BJ (cell line): ENCODE results near the gene ZNF618. TPM values are rescaled to one million over a fixed set of nuclear protein-coding genes. Genes with fewer than 3 reads are reported as not detected.

Experiments
- CTCF ChIA-PET: fragments of 350-600 bp; formaldehyde crosslinking; extraction: SDS; loops from one replicate; lab custom pipeline; 2021; ENCODE audit warnings: antibody characterized with exemption, inconsistent platforms; lab: Yijun Ruan, JAX
- POLR2A ChIA-PET: fragments of 300-600 bp; sonication (Branson Sonifier 250); formaldehyde crosslinking; extraction: SDS; loops from one replicate; lab custom pipeline; 2021; ENCODE audit warnings: antibody characterized with exemption; lab: Charles Lee
- DNase-seq: peaks from one replicate; pipeline ENCODE4 v3.0.0-alpha.2; 2011; ENCODE audit warnings: low read depth
- H3K27me3 ChIP-seq: 2 replicates; pipeline ENCODE4 v1.6.0; 2011; ENCODE audit warnings: low read length; ENCODE audit not compliant: control insufficient read depth, insufficient read depth
- H3K36me3 ChIP-seq: 2 replicates; pipeline ENCODE4 v1.5.1; 2011; ENCODE audit warnings: low read length; ENCODE audit not compliant: control insufficient read depth, insufficient read depth
- H3K4me3 ChIP-seq: 2 replicates; pipeline ENCODE4 v1.5.1; 2011; ENCODE audit warnings: low read depth, mild to moderate bottlenecking, control low read depth, low read length
- polyA plus RNA-seq: library from polyadenylated mRNA; depleted of rRNA; stranded (reverse); fragments of >200 nt; gene quantifications from 2 replicates; pipeline ENCODE4 v1.2.3, GENCODE V29; 2011
- TF ChIP-seq, protein P1 (sequence below): IDR thresholded peaks from 2 replicates; pipeline ENCODE4 v1.5.1; 2011; ENCODE audit warnings: low read depth, mild to moderate bottlenecking, control low read depth, inconsistent platforms, low read length, moderate library complexity; ENCODE audit not compliant: insufficient read depth

Gene ZNF618
- polyA plus RNA-seq, 1 experiment = 5.4 TPM

GRCh38 chr9:113907282-113907681 lies 31.2 kb downstream of the ZNF618 start:
- Histone ChIP-seq H3K4me3 (no peak overlapping the region), H3K36me3 (no peaks in the 10 kb centered on the region), H3K27me3 (no peaks in the 10 kb centered on the region)
- POLR2A ChIA-PET = no interaction called here
- CTCF ChIA-PET = no interaction called here
- DNase-seq = no peak
- TF ChIP-seq, protein P1, sequence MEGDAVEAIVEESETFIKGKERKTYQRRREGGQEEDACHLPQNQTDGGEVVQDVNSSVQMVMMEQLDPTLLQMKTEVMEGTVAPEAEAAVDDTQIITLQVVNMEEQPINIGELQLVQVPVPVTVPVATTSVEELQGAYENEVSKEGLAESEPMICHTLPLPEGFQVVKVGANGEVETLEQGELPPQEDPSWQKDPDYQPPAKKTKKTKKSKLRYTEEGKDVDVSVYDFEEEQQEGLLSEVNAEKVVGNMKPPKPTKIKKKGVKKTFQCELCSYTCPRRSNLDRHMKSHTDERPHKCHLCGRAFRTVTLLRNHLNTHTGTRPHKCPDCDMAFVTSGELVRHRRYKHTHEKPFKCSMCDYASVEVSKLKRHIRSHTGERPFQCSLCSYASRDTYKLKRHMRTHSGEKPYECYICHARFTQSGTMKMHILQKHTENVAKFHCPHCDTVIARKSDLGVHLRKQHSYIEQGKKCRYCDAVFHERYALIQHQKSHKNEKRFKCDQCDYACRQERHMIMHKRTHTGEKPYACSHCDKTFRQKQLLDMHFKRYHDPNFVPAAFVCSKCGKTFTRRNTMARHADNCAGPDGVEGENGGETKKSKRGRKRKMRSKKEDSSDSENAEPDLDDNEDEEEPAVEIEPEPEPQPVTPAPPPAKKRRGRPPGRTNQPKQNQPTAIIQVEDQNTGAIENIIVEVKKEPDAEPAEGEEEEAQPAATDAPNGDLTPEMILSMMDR = no peak

DNA sequence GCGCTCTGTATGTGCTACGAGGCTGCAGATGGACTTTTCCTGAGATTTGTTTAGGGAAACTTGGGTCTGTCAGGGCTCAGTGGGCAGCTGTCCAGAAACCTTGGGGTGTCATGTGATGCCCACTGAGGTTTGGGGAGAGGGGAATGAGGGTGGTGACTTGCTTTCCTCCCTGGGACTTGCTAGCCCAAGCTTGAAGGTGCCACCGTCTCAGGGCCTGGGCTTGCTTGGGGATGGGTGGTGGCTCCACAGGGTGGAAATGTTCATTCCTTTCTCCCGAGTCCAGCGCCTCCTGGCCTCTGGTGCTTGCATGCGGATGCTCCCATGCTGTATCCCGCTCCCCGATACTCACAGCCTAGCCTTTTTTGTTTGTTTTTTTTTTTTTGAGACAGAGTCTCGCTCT lies 33.3 kb downstream of the ZNF618 start:
- ChIA-PET POLR2A (no interaction called here), CTCF (no interaction called here)
- Histone ChIP-seq H3K36me3 (no peaks in the 10 kb centered on the region; the same call in 1 of the 2 replicates), H3K27me3 (no peaks in the 10 kb centered on the region), H3K4me3 (no peak overlapping the region)
- no peak for DNase-seq
- TF ChIP-seq, protein P1 = no peak

DNA sequence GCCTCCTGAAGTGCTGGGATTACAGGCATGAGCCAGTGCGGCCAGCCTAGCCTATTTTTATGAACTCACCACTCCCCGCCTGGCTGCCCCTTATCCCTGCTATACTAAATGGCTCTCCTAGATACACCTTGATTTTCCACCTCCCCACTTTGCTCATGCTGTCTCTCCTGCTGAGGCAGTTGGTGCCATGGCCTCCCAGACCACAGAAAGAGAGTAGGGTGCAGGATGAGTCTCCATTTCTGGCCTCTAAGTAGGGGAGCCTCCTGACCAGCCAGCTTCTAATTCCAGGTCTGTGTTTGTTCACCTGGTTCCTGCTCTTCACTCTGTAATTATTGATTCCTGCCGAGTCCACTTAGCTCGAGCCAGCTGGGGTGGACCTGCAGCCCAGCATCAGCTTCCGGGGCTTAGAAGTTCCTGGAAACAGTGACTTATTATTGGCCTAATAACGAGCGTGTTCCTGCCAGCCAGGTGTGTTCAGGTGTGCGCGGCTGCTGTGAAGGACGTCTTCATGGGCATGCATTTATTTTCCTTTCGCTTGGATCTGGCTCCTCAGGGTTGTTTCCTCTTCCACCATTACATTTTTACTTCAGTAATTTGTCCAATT lies 34.0 kb downstream of the ZNF618 start:
- TF ChIP-seq, protein P1 = no peak
- DNase-seq = no peak
- Histone ChIP-seq H3K27me3 (no peaks in the 10 kb centered on the region), H3K4me3 (no peak overlapping the region), H3K36me3 (no peaks in the 10 kb centered on the region; the same call in 1 of the 2 replicates)
- ChIA-PET POLR2A (no interaction called here), CTCF (no interaction called here)

- TF ChIP-seq, protein P1 = no peak
- DNase-seq = no peak
- no peak overlapping the region for H3K4me3 ChIP-seq
- H3K27me3 ChIP-seq = no peaks in the 10 kb centered on the region
- CTCF ChIA-PET = interaction anchor here (1.0 kb wide), 1 partner anchor 51 kb away, joined by 4 read pairs; no protein-coding TSS in a partner anchor
- POLR2A ChIA-PET = no interaction called here
- no peaks in the 10 kb centered on the region; the same call in 1 of the 2 replicates for H3K36me3 ChIP-seq
Measured at GRCh38 chr9:113911850-113912557, 35.9 kb downstream of the ZNF618 start.

- no peak overlapping the region for H3K4me3 ChIP-seq
- H3K36me3 ChIP-seq = no peaks in the 10 kb centered on the region; the same call in 1 of the 2 replicates
- TF ChIP-seq, protein P1 = no peak
- DNase-seq = no peak
- POLR2A ChIA-PET = no interaction called here
- CTCF ChIA-PET = interaction anchor here (1.9 kb wide), 1 partner anchor 8 kb away, joined by 6 read pairs; no protein-coding TSS in a partner anchor
- no peaks in the 10 kb centered on the region for H3K27me3 ChIP-seq
Measured at GRCh38 chr9:113912816-113913215, 36.7 kb downstream of the ZNF618 start.
